ENCODE data around the gene CACNA1B.

DNA sequence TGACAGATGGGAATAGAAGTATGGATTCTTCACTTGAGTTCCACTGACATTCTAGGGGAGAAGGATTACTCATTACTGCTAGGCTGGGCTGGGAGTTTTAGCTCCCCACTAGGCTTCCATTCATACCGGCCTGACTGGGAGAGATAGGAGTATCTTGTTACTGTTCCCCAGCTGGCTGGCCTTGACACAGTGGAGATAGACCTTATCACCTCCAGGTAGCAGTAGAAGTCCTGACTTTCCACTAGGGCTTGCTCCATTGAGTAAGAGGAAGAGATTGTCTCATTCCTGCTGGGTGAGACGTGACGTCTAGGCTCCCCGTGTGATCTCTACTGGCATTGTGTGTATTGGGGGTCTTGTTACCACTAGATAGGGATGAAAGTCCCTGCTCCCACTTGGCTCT lies 156.4 kb downstream of the CACNA1B start:
- TF ChIP-seq SUZ12 (IDR thresholded peaks at IDR 0.05; ENCODE audit: extremely low read depth, insufficient read depth, insufficient read length) (no peak), ZNF274 (IDR thresholded peaks at IDR 0.05; ENCODE audit: low read depth, low read length) (no peak), YY1 (IDR thresholded peaks at IDR 0.05; ENCODE audit: insufficient read depth, insufficient read length) (no peak)
